Osteoblast (primary cell): ENCODE measurements around the gene LMX1B. TPM values are rescaled to one million over a fixed set of nuclear protein-coding genes. Genes with fewer than 3 reads are reported as not detected.
A peak's percentile ranks its signal among the peaks of the same experiment; 100 is the strongest.

Experiments
- DNase-seq: peaks from one replicate; pipeline ENCODE4 v3.0.0; 2011; ENCODE audit warnings: low spot score, mixed read lengths; ENCODE audit not compliant: insufficient read length; ENCODE audit errors: missing footprints
- H2AFZ ChIP-seq: 2 replicates; pipeline ENCODE4 v1.6.0; 2011; ENCODE audit warnings: mild to moderate bottlenecking, low read length
- H3K27ac ChIP-seq: 2 replicates; pipeline ENCODE4 v1.5.1; 2011; ENCODE audit warnings: mild to moderate bottlenecking, low read depth, low read length, moderate library complexity
- H3K27me3 ChIP-seq: 2 replicates; pipeline ENCODE4 v1.6.0; 2012; ENCODE audit warnings: mild to moderate bottlenecking, control low read depth, inconsistent platforms, low read length, moderate library complexity; ENCODE audit not compliant: insufficient read depth
- H3K36me3 ChIP-seq: 2 replicates; pipeline ENCODE4 v1.5.1; 2011; ENCODE audit warnings: mild to moderate bottlenecking, low read length, control low read depth, moderate library complexity; ENCODE audit not compliant: insufficient read depth
- H3K4me1 ChIP-seq: 2 replicates; pipeline ENCODE4 v1.5.1; 2011; ENCODE audit warnings: mild to moderate bottlenecking, low read length, control low read depth, moderate library complexity; ENCODE audit not compliant: insufficient read depth
- H3K4me2 ChIP-seq: 2 replicates; pipeline ENCODE4 v1.6.0; 2011; ENCODE audit warnings: mild to moderate bottlenecking, low read length; ENCODE audit not compliant: insufficient read depth
- H3K4me3 ChIP-seq: fragments of 200-600 bp; sonication (generic); 3 replicates; pipeline ENCODE4 v1.5.1; 2012; ENCODE audit warnings: mild to moderate bottlenecking, low read length, inconsistent platforms; ENCODE audit not compliant: insufficient read depth
- H3K79me2 ChIP-seq: 2 replicates; pipeline ENCODE4 v1.6.0; 2012; ENCODE audit warnings: mild to moderate bottlenecking, low read length, control low read depth, inconsistent platforms; ENCODE audit not compliant: insufficient read depth
- H3K9me3 ChIP-seq: 2 replicates; pipeline ENCODE4 v1.5.1; 2011; ENCODE audit warnings: low read depth, low read length, control low read depth
- H4K20me1 ChIP-seq: 2 replicates; pipeline ENCODE4 v1.6.0; 2012; ENCODE audit warnings: mild to moderate bottlenecking, low read length, control low read depth; ENCODE audit not compliant: insufficient read depth
- total RNA-seq: library from RNA; depleted of rRNA; stranded (reverse); fragments of >200 nt; gene quantifications from 2 replicates; pipeline ENCODE4 v1.2.3, GENCODE V29; 2012
- TF ChIP-seq, protein P1 (sequence below): IDR thresholded peaks from 2 replicates; pipeline ENCODE4 v1.5.1; 2011; ENCODE audit warnings: mild to moderate bottlenecking, low read depth, low read length, moderate library complexity; ENCODE audit errors: extremely low read depth

Gene LMX1B
- total RNA-seq, 1 donor = under 0.01 TPM

DNA sequence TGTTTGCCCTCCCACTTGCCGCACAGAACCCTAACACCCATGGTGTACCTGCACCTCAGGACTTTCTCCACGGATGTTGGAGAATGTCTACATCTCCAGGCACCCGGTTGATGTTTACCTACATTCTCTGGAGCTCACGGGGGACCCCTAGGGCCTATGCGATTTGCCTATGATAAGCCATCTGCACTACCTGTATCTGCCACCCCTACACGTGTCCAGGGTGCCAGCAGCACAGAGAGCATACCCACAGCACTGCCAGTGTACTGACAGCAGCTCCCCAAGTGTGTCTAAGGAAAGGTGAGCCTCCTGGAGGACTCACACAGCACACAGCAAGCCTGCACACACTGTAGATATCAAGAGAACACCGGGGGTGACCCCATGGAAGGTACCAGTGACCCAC, 31.3 kb upstream of the LMX1B start:
- DNase-seq = peak; percentile 26
- H4K20me1 ChIP-seq = no peaks in the 10 kb centered on the region
- TF ChIP-seq, protein P1, sequence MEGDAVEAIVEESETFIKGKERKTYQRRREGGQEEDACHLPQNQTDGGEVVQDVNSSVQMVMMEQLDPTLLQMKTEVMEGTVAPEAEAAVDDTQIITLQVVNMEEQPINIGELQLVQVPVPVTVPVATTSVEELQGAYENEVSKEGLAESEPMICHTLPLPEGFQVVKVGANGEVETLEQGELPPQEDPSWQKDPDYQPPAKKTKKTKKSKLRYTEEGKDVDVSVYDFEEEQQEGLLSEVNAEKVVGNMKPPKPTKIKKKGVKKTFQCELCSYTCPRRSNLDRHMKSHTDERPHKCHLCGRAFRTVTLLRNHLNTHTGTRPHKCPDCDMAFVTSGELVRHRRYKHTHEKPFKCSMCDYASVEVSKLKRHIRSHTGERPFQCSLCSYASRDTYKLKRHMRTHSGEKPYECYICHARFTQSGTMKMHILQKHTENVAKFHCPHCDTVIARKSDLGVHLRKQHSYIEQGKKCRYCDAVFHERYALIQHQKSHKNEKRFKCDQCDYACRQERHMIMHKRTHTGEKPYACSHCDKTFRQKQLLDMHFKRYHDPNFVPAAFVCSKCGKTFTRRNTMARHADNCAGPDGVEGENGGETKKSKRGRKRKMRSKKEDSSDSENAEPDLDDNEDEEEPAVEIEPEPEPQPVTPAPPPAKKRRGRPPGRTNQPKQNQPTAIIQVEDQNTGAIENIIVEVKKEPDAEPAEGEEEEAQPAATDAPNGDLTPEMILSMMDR = no peak
- H3K27me3 ChIP-seq = peaks cover 29% of the 10 kb centered on the region
- no peak overlapping the region for H3K27ac ChIP-seq
- H3K9me3 ChIP-seq = no peaks in the 10 kb centered on the region
- H3K4me3 ChIP-seq = no peak overlapping the region
- H3K4me2 ChIP-seq = no peak overlapping the region
- H3K79me2 ChIP-seq = no peaks in the 10 kb centered on the region
- H2AFZ ChIP-seq = no peak overlapping the region
- no peaks in the 10 kb centered on the region for H3K36me3 ChIP-seq
- no peaks in the 10 kb centered on the region for H3K4me1 ChIP-seq

DNA sequence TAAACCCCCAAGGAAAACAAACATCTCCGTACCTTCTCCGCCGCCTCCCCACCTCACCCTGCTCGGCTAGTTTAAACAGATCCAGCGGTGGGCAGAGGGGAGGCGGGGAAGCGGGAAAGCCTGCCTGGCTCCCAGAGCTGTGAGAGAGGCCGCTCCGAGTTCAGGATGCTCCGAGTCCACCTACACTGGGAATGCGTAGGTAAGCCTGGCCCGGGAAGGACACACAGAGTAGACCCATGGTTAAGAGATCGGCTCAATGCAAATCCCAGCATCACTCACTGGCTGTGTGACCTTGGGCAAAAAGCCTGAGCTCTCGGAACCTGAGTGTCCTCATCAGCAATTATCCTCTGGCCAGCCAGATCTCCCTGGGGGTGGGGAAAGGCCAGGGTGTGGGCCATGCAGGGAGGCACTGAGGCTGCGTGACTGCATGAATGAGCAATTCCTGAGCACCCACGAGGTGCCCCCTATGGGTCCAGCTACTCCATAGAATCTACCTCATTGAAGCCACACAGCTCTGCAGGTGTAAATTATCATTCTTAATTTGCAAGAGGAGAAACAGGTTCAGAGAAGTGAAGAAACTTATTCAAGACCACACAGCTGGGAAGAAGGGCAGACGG, 30.5 kb upstream of the LMX1B start:
- no peak overlapping the region for H3K4me2 ChIP-seq
- no peaks in the 10 kb centered on the region for H3K79me2 ChIP-seq
- H3K36me3 ChIP-seq = no peaks in the 10 kb centered on the region
- no peak overlapping the region for H2AFZ ChIP-seq
- peaks cover 32% of the 10 kb centered on the region for H3K27me3 ChIP-seq
- no peaks in the 10 kb centered on the region for H4K20me1 ChIP-seq
- H3K9me3 ChIP-seq = no peaks in the 10 kb centered on the region
- no peak overlapping the region for H3K27ac ChIP-seq
- TF ChIP-seq, protein P1 = no peak
- no peaks in the 10 kb centered on the region for H3K4me1 ChIP-seq
- DNase-seq = peak; percentile 34
- H3K4me3 ChIP-seq = no peak overlapping the region

DNA sequence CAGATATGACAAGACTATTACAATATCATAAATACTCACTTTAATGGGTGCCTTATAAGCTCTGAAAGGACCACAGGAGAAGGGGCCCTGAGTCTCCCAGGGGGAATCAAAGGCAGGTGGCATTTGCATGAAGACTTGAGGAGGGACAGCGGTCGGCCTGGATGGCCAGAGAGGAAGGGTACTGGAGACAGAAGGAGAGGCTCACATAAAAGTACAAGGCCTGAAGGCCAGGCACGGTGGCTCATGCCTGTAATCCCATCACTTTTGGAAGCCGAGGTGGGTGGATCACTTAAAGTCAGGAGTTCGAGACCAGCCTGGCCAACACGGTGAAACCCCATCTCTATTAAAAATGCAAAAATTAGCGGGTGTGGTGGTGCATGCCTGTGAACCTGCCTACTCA, 29.1 kb upstream of the LMX1B start:
- Histone ChIP-seq H3K4me1 (no peaks in the 10 kb centered on the region), H2AFZ (no peak overlapping the region), H3K4me2 (no peak overlapping the region), H3K9me3 (no peaks in the 10 kb centered on the region), H4K20me1 (no peaks in the 10 kb centered on the region), H3K4me3 (no peak overlapping the region), H3K27me3 (peaks cover 39% of the 10 kb centered on the region), H3K27ac (no peak overlapping the region), H3K79me2 (no peaks in the 10 kb centered on the region), H3K36me3 (no peaks in the 10 kb centered on the region)
- TF ChIP-seq, protein P1 = no peak
- DNase-seq = no peak

DNA sequence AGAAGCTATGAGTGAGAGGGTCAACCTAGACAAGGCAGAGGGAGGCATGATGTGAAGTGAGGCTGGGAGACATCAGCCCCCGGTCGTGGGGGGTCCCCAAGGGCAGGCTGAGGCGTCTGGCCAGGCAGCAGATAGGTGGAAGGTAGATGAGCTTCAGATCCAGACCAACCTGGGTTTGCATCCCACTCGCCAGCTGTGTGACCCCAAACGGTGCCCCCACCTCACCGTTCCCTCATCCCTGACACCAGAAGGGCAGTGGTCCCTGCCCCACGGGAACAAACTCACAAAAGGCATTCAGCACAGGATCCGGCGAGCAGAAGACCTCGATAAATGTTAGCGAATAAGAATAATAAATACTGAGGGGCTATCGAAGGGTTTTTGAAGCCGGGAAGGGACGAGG, 27.5 kb upstream of the LMX1B start:
- Histone ChIP-seq H3K4me2 (no peak overlapping the region), H3K27me3 (peaks cover 39% of the 10 kb centered on the region), H3K27ac (no peak overlapping the region), H3K4me1 (no peaks in the 10 kb centered on the region), H4K20me1 (no peaks in the 10 kb centered on the region), H3K4me3 (no peak overlapping the region), H2AFZ (no peak overlapping the region), H3K79me2 (no peaks in the 10 kb centered on the region), H3K36me3 (no peaks in the 10 kb centered on the region), H3K9me3 (no peaks in the 10 kb centered on the region)
- DNase-seq = peak; percentile 25
- TF ChIP-seq, protein P1 = no peak
